HCT116 (cell line): Measurements from ENCODE around the gene PLAC8.

Experiments used
- CBX3 ChIP-seq: IDR thresholded peaks from 2 replicates; pipeline ENCODE4 v1.6.1; 2012; ENCODE audit warnings: low read depth
- EZH2 ChIP-seq: fragments of 200-600 bp; sonication (generic); IDR thresholded peaks from 2 replicates; pipeline ENCODE4 v1.6.1; 2017; ENCODE audit warnings: antibody characterized with exemption, mixed run types
- POLR2A ChIP-seq: IDR thresholded peaks from 2 replicates; pipeline ENCODE4 v1.7.0; 2011; ENCODE audit warnings: borderline replicate concordance; ENCODE audit not compliant: insufficient read depth, insufficient read length; ENCODE audit errors: extremely low read depth
- RAD21 ChIP-seq: IDR thresholded peaks from 2 replicates; pipeline ENCODE4 v1.6.1; 2012; ENCODE audit warnings: low read depth, mild to moderate bottlenecking
- TF ChIP-seq, protein P1 (sequence below), 3 experiments: fragments of 200-600 bp in 1 of 3; sonication (generic) in 1 of 3; IDR thresholded peaks in 2 of 3; conservative IDR thresholded peaks in 1 of 3; 2 replicates each; pipeline ENCODE4 v1.5.1; 2012 to 2017; ENCODE audit warnings: low read depth in 2 of 3, low read length in 2 of 3, antibody characterized with exemption in 1 of 3, borderline replicate concordance in 1 of 3, control low read depth in 1 of 3, mild to moderate bottlenecking in 1 of 3, mixed read lengths in 1 of 3, mixed run types in 1 of 3, moderate library complexity in 1 of 3; ENCODE audit not compliant: insufficient read depth in 1 of 3
- TF ChIP-seq, protein P2 (sequence below): IDR thresholded peaks from 2 replicates; pipeline ENCODE4 v1.6.1; 2012

DNA sequence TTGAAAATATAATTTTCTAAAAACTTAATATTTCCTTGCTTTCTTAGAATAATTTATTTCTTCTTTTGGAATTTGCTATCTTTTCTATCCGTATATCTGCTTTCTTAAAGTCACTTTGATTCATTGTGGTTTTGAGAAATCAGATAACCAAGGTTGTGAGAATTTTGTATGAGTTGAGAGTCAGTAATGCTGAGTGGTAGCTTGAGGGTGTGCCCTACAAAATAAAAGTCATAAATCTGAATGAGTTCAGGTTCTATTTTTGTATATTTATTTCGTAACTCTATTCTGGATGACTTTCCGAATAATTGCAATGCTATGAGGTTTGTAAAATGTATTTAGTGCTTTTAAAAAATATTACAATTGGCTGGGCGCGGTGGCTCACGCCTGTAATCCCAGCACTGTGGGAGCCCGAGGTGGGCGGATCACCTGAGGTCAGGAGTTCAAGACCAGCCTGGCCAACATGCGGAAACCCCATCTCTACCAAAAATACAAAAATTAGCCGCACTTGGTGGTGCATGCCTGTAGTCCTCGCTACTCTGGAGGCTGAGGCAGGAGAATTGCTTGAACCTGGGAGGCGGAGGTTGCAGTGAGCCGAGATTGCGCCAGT is 70.6 kb downstream of the PLAC8 start:
- TF ChIP-seq, protein P1, sequence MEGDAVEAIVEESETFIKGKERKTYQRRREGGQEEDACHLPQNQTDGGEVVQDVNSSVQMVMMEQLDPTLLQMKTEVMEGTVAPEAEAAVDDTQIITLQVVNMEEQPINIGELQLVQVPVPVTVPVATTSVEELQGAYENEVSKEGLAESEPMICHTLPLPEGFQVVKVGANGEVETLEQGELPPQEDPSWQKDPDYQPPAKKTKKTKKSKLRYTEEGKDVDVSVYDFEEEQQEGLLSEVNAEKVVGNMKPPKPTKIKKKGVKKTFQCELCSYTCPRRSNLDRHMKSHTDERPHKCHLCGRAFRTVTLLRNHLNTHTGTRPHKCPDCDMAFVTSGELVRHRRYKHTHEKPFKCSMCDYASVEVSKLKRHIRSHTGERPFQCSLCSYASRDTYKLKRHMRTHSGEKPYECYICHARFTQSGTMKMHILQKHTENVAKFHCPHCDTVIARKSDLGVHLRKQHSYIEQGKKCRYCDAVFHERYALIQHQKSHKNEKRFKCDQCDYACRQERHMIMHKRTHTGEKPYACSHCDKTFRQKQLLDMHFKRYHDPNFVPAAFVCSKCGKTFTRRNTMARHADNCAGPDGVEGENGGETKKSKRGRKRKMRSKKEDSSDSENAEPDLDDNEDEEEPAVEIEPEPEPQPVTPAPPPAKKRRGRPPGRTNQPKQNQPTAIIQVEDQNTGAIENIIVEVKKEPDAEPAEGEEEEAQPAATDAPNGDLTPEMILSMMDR (IDR thresholded peaks at IDR 0.05 in 2 of 3, conservative IDR thresholded peaks at IDR 0.05 in 1 of 3; ENCODE audit: borderline replicate concordance in 1 of 3, insufficient read depth in 1 of 3, low read depth in 2 of 3, low read length in 2 of 3): no peak
- TF ChIP-seq RAD21 (no peak), CBX3 (no peak), EZH2 (no peak), POLR2A (no peak)
- TF ChIP-seq, protein P2, sequence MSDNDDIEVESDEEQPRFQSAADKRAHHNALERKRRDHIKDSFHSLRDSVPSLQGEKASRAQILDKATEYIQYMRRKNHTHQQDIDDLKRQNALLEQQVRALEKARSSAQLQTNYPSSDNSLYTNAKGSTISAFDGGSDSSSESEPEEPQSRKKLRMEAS: no peak
